B cell (primary cell): ENCODE data around the gene GLRX5. TPM values are rescaled to one million over a fixed set of nuclear protein-coding genes. Genes with fewer than 3 reads are reported as not detected.

ENCODE experiments used
- ATAC-seq: fragments of 200-7000 bp; cut with Tn5 transposase; one replicate; pipeline ENCODE4 v1.10.0; 2021; ENCODE audit warnings: low read depth, mild to moderate bottlenecking, moderate number of reproducible peaks, moderate library complexity
- CTCF ChIA-PET: fragments of 350-600 bp; sonication (Branson Sonifier 250); formaldehyde crosslinking; loops from one replicate; lab custom pipeline; 2021; ENCODE audit warnings: antibody characterized with exemption, inconsistent platforms; lab: Charles Lee
- POLR2A ChIA-PET: fragments of 350-600 bp; sonication (Branson Sonifier 250); formaldehyde crosslinking; loops from one replicate; lab custom pipeline; 2021; ENCODE audit warnings: antibody characterized with exemption; lab: Charles Lee
- DNase-seq: peaks from one replicate; pipeline ENCODE4 v3.0.0; 2013
- H2AFZ ChIP-seq: 2 replicates; pipeline ENCODE4 v1.6.1; 2012; ENCODE audit warnings: mild to moderate bottlenecking, low read depth, low read length; ENCODE audit not compliant: insufficient read depth, poor library complexity, severe bottlenecking
- H3K27ac ChIP-seq, 2 donors: 1 replicate in 1 of 2; 2 replicates in 1 of 2; pipeline ENCODE4 v1.5.1; 2012 to 2013; ENCODE audit warnings: low read length in 2 of 2, mild to moderate bottlenecking in 2 of 2, moderate library complexity in 1 of 2
- H3K27me3 ChIP-seq, 4 experiments: fragments of 200-600 bp in 1 of 4; sonication (generic) in 1 of 4; replicated peaks in 1 of 4; 1 replicate in 2 of 4; 2 replicates in 2 of 4; pipeline versions ENCODE4 v1.6.1 to v1.7.0; 2013 to 2016; ENCODE audit warnings: low read length in 3 of 4, mild to moderate bottlenecking in 2 of 4, mixed read lengths in 1 of 4, moderate library complexity in 1 of 4; ENCODE audit not compliant: insufficient read depth in 4 of 4, control insufficient read depth in 3 of 4; ENCODE audit errors: control extremely low read depth in 1 of 4
- H3K36me3 ChIP-seq, 2 experiments: replicated peaks in 1 of 2; 1 replicate in 1 of 2; 2 replicates in 1 of 2; pipeline versions ENCODE4 v1.6.1 to v1.7.1; 2013; ENCODE audit warnings: low read length in 1 of 2; ENCODE audit not compliant: insufficient read depth in 2 of 2, control insufficient read depth in 1 of 2; ENCODE audit errors: control extremely low read depth in 1 of 2, extremely low read depth in 1 of 2
- H3K4me1 ChIP-seq, 2 donors: fragments of 200-600 bp in 1 of 2; sonication (generic) in 1 of 2; 1 replicate in 1 of 2; 2 replicates in 1 of 2; pipeline versions ENCODE4 v1.5.1 to v1.6.1; 2013 to 2017; ENCODE audit warnings: low read length in 2 of 2; ENCODE audit not compliant: control insufficient read depth in 2 of 2, insufficient read depth in 2 of 2
- H3K4me2 ChIP-seq: replicated peaks from 2 replicates; pipeline ENCODE3; 2012; ENCODE audit warnings: mild to moderate bottlenecking, low read depth, low read length; ENCODE audit not compliant: poor library complexity, severe bottlenecking
- H3K4me3 ChIP-seq, 5 experiments: fragments of 200-600 bp in 1 of 5; sonication (generic) in 1 of 5; 1 replicate in 3 of 5; 2 replicates in 2 of 5; pipeline versions ENCODE4 v1.5.1 to v1.7.0; 2011 to 2016; ENCODE audit warnings: low read length in 4 of 5, mild to moderate bottlenecking in 4 of 5, low read depth in 2 of 5, control low read depth in 1 of 5, moderate library complexity in 1 of 5; ENCODE audit not compliant: insufficient read depth in 1 of 5; ENCODE audit errors: control extremely low read depth in 1 of 5, extremely low read depth in 1 of 5
- H3K79me2 ChIP-seq: fragments of 200-600 bp; sonication (generic); one replicate; pipeline ENCODE4 v1.6.0; 2016; ENCODE audit warnings: low read length; ENCODE audit not compliant: control insufficient read depth, insufficient read depth
- H3K9ac ChIP-seq: fragments of 200-600 bp; sonication (generic); 2 replicates; pipeline ENCODE4 v1.6.1; 2017; ENCODE audit warnings: mild to moderate bottlenecking, low read length, moderate library complexity
- H3K9me3 ChIP-seq, 3 donors: one replicate each; pipeline versions ENCODE4 v1.6.1 to v1.7.1; 2013; ENCODE audit warnings: low read length in 2 of 3; ENCODE audit not compliant: control insufficient read depth in 2 of 3, insufficient read depth in 1 of 3; ENCODE audit errors: control extremely low read depth in 1 of 3
- H4K20me1 ChIP-seq: 2 replicates; pipeline ENCODE4 v1.6.0; 2012; ENCODE audit warnings: mild to moderate bottlenecking, low read length; ENCODE audit not compliant: insufficient read depth, control insufficient read depth, poor library complexity, severe bottlenecking
- H3K27ac Mint-ChIP-seq: one replicate; pipeline ENCODE4 v1.8.0; 2021; ENCODE audit warnings: mixed read lengths
- H3K27me3 Mint-ChIP-seq: one replicate; pipeline ENCODE4 v1.8.0; 2021; ENCODE audit warnings: mixed read lengths
- H3K4me1 Mint-ChIP-seq: one replicate; pipeline ENCODE4 v1.8.0; 2021; ENCODE audit warnings: mixed read lengths
- H3K4me3 Mint-ChIP-seq: one replicate; pipeline ENCODE4 v1.8.0; 2021; ENCODE audit warnings: mixed read lengths
- H3K9me3 Mint-ChIP-seq: one replicate; pipeline ENCODE4 v1.8.0; 2022; ENCODE audit warnings: mixed read lengths; ENCODE audit not compliant: insufficient read depth
- CTCF ChIP-seq: fragments of 200-600 bp; IDR thresholded peaks from one replicate; pipeline ENCODE4 v1.8.0; 2022; ENCODE audit warnings: antibody characterized with exemption, mild to moderate bottlenecking
- EZH2 ChIP-seq: IDR thresholded peaks from 2 replicates; pipeline ENCODE4 v1.6.1; 2012; ENCODE audit warnings: borderline replicate concordance, low read depth, mild to moderate bottlenecking, moderate library complexity, low read length; ENCODE audit not compliant: insufficient read depth, poor library complexity, severe bottlenecking
- WGBS: methylation state at CpG from one replicate; pipeline ENCODE4 v1.1.5; 2013; ENCODE audit warnings: missing lambda C conversion rate; ENCODE audit not compliant: insufficient coverage; 5-methylcytosine and 5-hydroxymethylcytosine counted together
- intact Hi-C: fragments of 100-400 bp; cut with micrococcal nuclease; formaldehyde crosslinking; loops from one replicate; pipeline ENCODE4 v1.10.0; 2022
- polyA plus RNA-seq: library from polyadenylated mRNA; depleted of rRNA; stranded (reverse); fragments of >200 nt; gene quantifications from 2 replicates; pipeline ENCODE4 v1.2.3, GENCODE V29; 2012
- total RNA-seq, 2 donors: library from RNA; stranded (reverse); fragments of 120-200 nt in 1 of 2; gene quantifications; 1 replicate in 1 of 2; 2 replicates in 1 of 2; pipeline versions ENCODE4 v1.2.3 to v1.2.4, GENCODE V29; 2013 to 2022

GLRX5 gene
- total and polyA plus RNA-seq, 2 donors (not counting 1 experiment from before 2014, with no cell fraction given): 7.8 to 18.4 TPM

- Mint-ChIP-seq H3K27me3 (no peaks in the 10 kb centered on the region), H3K9me3 (no peaks in the 10 kb centered on the region), H3K4me3 (no peak overlapping the region), H3K4me1 (peaks cover 49% of the 10 kb centered on the region), H3K27ac (peak overlapping the region; percentile 38)
- POLR2A ChIA-PET: interaction anchor here (0.8 kb wide), 1 partner anchor 11 kb away, joined by 3 read pairs; no protein-coding TSS in a partner anchor
- CTCF ChIA-PET: interaction anchor here (0.8 to 7.8 kb wide), 10 partner anchors 8 to 96 kb away, joined by 3 to 101 read pairs (median 10); partner anchors contain the start of genes GLRX5 and SYNE3
- intact Hi-C loops: no loop called here
- no peaks in the 10 kb centered on the region for H4K20me1 ChIP-seq
- peak overlapping the region; percentile 13 for H2AFZ ChIP-seq
- H3K4me1 ChIP-seq: peaks cover 31 to 53% of the 10 kb centered on the region in 2 donors
- H3K9ac ChIP-seq: no peak overlapping the region
- DNase-seq (no peak), ATAC-seq (no peak)
- H3K27me3 ChIP-seq: no peaks in the 10 kb centered on the region
- no peaks in the 10 kb centered on the region for H3K9me3 ChIP-seq
- H3K36me3 ChIP-seq: no peaks in the 10 kb centered on the region
- H3K27ac ChIP-seq: no peak overlapping the region
- peaks cover 3% of the 10 kb centered on the region for H3K79me2 ChIP-seq
- WGBS: 69% methylated on average over 9 of the region's 12 CpGs
- no peak overlapping the region for H3K4me3 ChIP-seq
- H3K4me2 ChIP-seq: peak overlapping the region; percentile 7
- no peak for TF ChIP-seq EZH2
- TF ChIP-seq CTCF: no peak
Measured at GRCh38 chr14:95523051-95523814, 11.6 kb upstream of the GLRX5 start.
